K562 (cell line): ENCODE results near the gene IRF2. TPM values are rescaled to one million over a fixed set of nuclear protein-coding genes. Genes with fewer than 3 reads are reported as not detected.

Experiments
- ARID2 ChIP-seq: fragments of 450-650 bp; IDR thresholded peaks from 2 replicates; pipeline ENCODE4 v1.6.1; 2017; ENCODE audit warnings: antibody characterized with exemption, mild to moderate bottlenecking
- CBFA2T2 ChIP-seq: fragments of 450-650 bp; conservative IDR thresholded peaks from 2 replicates; pipeline ENCODE4 v1.6.1; 2017; ENCODE audit warnings: mild to moderate bottlenecking
- CEBPB ChIP-seq: fragments of 450-650 bp; IDR thresholded peaks from 2 replicates; pipeline ENCODE4 v1.6.1; 2016; ENCODE audit warnings: missing genetic modification characterization, missing compliant biosample characterization
- CEBPG ChIP-seq, 3 experiments: fragments of 200-800 bp in 1 of 3; sonication (Bioruptor generic) in 1 of 3; sonication (generic) in 1 of 3; formaldehyde crosslinking in 1 of 3; IDR thresholded peaks in 2 of 3; conservative IDR thresholded peaks in 1 of 3; 2 replicates each; pipeline versions ENCODE4 v1.6.1 to v1.8.0; 2016 to 2022; ENCODE audit warnings: missing compliant biosample characterization in 2 of 3, missing genetic modification characterization in 2 of 3, mild to moderate bottlenecking in 1 of 3, missing genetic modification reagents in 1 of 3
- DLX4 ChIP-seq: fragments of 250-450 bp; sonication (Bioruptor Pico); IDR thresholded peaks from 2 replicates; pipeline ENCODE4 v1.6.1; 2021; ENCODE audit warnings: mild to moderate bottlenecking
- FOXJ3 ChIP-seq: sonication (generic); formaldehyde crosslinking; IDR thresholded peaks from 2 replicates; pipeline ENCODE4 v1.4.0; 2020; ENCODE audit warnings: mild to moderate bottlenecking, missing genetic modification reagents
- MXI1 ChIP-seq: IDR thresholded peaks from 2 replicates; pipeline ENCODE4 v1.6.1; 2011; ENCODE audit warnings: low read depth, mild to moderate bottlenecking, improper control_type of control experiment, low read length
- NFYB ChIP-seq: IDR thresholded peaks from 2 replicates; pipeline ENCODE4 v1.6.1; 2011; ENCODE audit warnings: mild to moderate bottlenecking, moderate library complexity; ENCODE audit not compliant: insufficient read length; ENCODE audit errors: extremely low read depth
- PTRF ChIP-seq: fragments of 450-650 bp; IDR thresholded peaks from 2 replicates; pipeline ENCODE4 v1.6.1; 2016; ENCODE audit warnings: mild to moderate bottlenecking, missing genetic modification characterization, missing compliant biosample characterization
- SIN3A ChIP-seq, 2 experiments: fragments of 150-350 bp in 1 of 2; IDR thresholded peaks; 2 replicates each; pipeline ENCODE4 v1.6.1; 2011 to 2016; ENCODE audit warnings: borderline replicate concordance in 2 of 2, low read depth in 2 of 2, low read length in 2 of 2, mild to moderate bottlenecking in 2 of 2, moderate library complexity in 2 of 2; ENCODE audit not compliant: control insufficient read depth in 1 of 2
- SPI1 ChIP-seq: IDR thresholded peaks from 2 replicates; pipeline ENCODE4 v1.6.1; 2011; ENCODE audit warnings: low read depth, low read length, control low read depth, borderline replicate concordance
- TEAD4 ChIP-seq, 2 experiments: sonication (generic) in 1 of 2; formaldehyde crosslinking in 1 of 2; IDR thresholded peaks; 2 replicates each; pipeline versions ENCODE4 v1.6.1 to v1.8.0; 2012 to 2022; ENCODE audit warnings: borderline replicate concordance in 1 of 2, inconsistent platforms in 1 of 2, low read length in 1 of 2, mild to moderate bottlenecking in 1 of 2, missing genetic modification reagents in 1 of 2
- ZBTB26 ChIP-seq: fragments of 450-650 bp; formaldehyde crosslinking; IDR thresholded peaks from 2 replicates; pipeline ENCODE4 v1.4.0; 2022; ENCODE audit warnings: missing genetic modification characterization
- ZKSCAN3 ChIP-seq: fragments of 250-450 bp; sonication (Bioruptor Pico); IDR thresholded peaks from 2 replicates; pipeline ENCODE4 v1.4.0; 2020
- polyA plus RNA-seq, 8 experiments: library from polyadenylated mRNA; depleted of rRNA in 4 of 8; stranded (reverse) in 5 of 8; unstranded in 3 of 8; fragments of >200 nt; fragmentation: Nextera tagmentation in 2 of 8; fragmentation: Illumina TruSeq in 1 of 8; extraction: Ambion mirVana in 2 of 8; extraction: Trizol in 1 of 8; gene quantifications; 2 replicates each; pipeline versions ENCODE4 v1.2.1 to v1.2.3, GENCODE V29; 2011 to 2014; ENCODE audit warnings: inconsistent platforms in 1 of 8, missing spikeins in 1 of 8
- total RNA-seq, 7 experiments: library from RNA; depleted of rRNA in 6 of 7; stranded (reverse); fragments of >200 nt in 6 of 7; fragmentation: Illumina TruSeq in 2 of 7; extraction: Trizol in 2 of 7; gene quantifications; 2 replicates each; pipeline versions ENCODE4 v1.2.1 to v1.2.3, GENCODE V29; 2011 to 2021; ENCODE audit warnings: low replicate concordance in 1 of 7

The IRF2 gene
- total and polyA plus RNA-seq, 9 of the 15 experiments (the other 6 are each of a cell fraction or from before 2014, with no cell fraction given), result 7.1 to 17.1 (median 11.3) TPM

GRCh38 chr4:184384056-184384809 lies 90.1 kb downstream of the IRF2 start (continued):
- no peak for TF ChIP-seq NFYB
- no peak for TF ChIP-seq ARID2
- peak; percentile 63; the same call in 1 of the 2 replicates for TF ChIP-seq CEBPG (CRISPR knock-in tag; IDR thresholded peaks at IDR 0.05)
- peak; percentile 71 to 84 for TF ChIP-seq CEBPG (tag; conservative IDR thresholded peaks at IDR 0.05 in 1 of 2, IDR thresholded peaks at IDR 0.05 in 1 of 2)
- TF ChIP-seq TEAD4 (IDR thresholded peaks at IDR 0.05; ENCODE audit: low read length), result peak; percentile 51; the same call in 1 of the 2 replicates
- TF ChIP-seq TEAD4 (CRISPR knock-in tag; IDR thresholded peaks at IDR 0.05; ENCODE audit: borderline replicate concordance), result no peak
- no peak for TF ChIP-seq PTRF (tag)
- no peak for TF ChIP-seq DLX4 (CRISPR knock-in tag)
- 0 out of 2 replicates have a peak, but pooled peaks have one; percentile 14 for TF ChIP-seq SPI1
- TF ChIP-seq ZKSCAN3, result no peak
- no peak for TF ChIP-seq ZBTB26 (CRISPR knock-in tag)
- TF ChIP-seq SIN3A (IDR thresholded peaks at IDR 0.05; ENCODE audit: borderline replicate concordance in 2 of 2, control insufficient read depth in 1 of 2, low read depth in 2 of 2, low read length in 2 of 2), result no peak
- TF ChIP-seq CBFA2T2, result 0 out of 2 replicates have a peak, but pooled peaks have one; percentile 4
- TF ChIP-seq MXI1, result no peak
- TF ChIP-seq CEBPB (tag), result peak; percentile 94
- TF ChIP-seq FOXJ3 (CRISPR knock-in tag), result no peak
